Tibial artery (tissue), 4 donors: ENCODE results near the gene RDM1.
"Not testable (repeated sequence)": the region's sequence is repeated elsewhere in the genome, so short reads cannot be mapped to it uniquely, and the experiment has no call there.

Experiments used
- DNase-seq, 2 donors: peaks; one replicate each; pipeline ENCODE4 v3.0.0-alpha.2; 2019
- H3K27ac ChIP-seq, 2 donors: fragments of 200-600 bp; sonication (generic) in 1 of 2; 1 replicate in 1 of 2; 2 replicates in 1 of 2; pipeline ENCODE4 v1.5.1; 2018 to 2019; ENCODE audit warnings: mild to moderate bottlenecking in 1 of 2
- H3K27me3 ChIP-seq, 2 donors: fragments of 200-600 bp; sonication (generic) in 1 of 2; one replicate each; pipeline versions ENCODE4 v1.5.1 to v1.6.0; 2016 to 2019
- H3K36me3 ChIP-seq, 3 donors: fragments of 200-600 bp; sonication (generic) in 2 of 3; one replicate each; pipeline ENCODE4 v1.5.1; 2016 to 2019; ENCODE audit warnings: mild to moderate bottlenecking in 2 of 3
- H3K4me1 ChIP-seq, 4 donors: fragments of 200-600 bp; sonication (generic) in 2 of 4; 1 replicate in 3 of 4; 2 replicates in 1 of 4; pipeline ENCODE4 v1.5.1; 2016 to 2019
- H3K4me3 ChIP-seq, 2 donors: fragments of 200-600 bp; sonication (generic) in 1 of 2; 1 replicate in 1 of 2; 2 replicates in 1 of 2; pipeline ENCODE4 v1.5.1; 2018 to 2019; ENCODE audit warnings: mild to moderate bottlenecking in 2 of 2
- H3K9me3 ChIP-seq, 3 donors: fragments of 200-600 bp; sonication (generic) in 1 of 3; one replicate each; pipeline ENCODE4 v1.5.1; 2016 to 2019
- intact Hi-C: fragments of 100-400 bp; cut with DNase I; formaldehyde crosslinking; loops from one replicate; pipeline ENCODE4 v1.15.0; 2023; ENCODE audit warnings: low total_unique reads
- TF ChIP-seq, protein P1 (sequence below), 2 experiments: fragments of 200-600 bp in 1 of 2; fragments of 450-650 bp in 1 of 2; IDR thresholded peaks; one replicate each; pipeline ENCODE4 v1.5.1; 2017 to 2019; ENCODE audit warnings: antibody characterized with exemption in 2 of 2, mild to moderate bottlenecking in 1 of 2, moderate library complexity in 1 of 2

RDM1 gene

GRCh38 chr17:35903451-35903850 is 27.1 kb downstream of the RDM1 start:
- Histone ChIP-seq H3K36me3 (no peaks in the 10 kb centered on the region), H3K27ac (no peak overlapping the region), H3K4me1 (peaks cover 0 to 9% (median 0%) of the 10 kb centered on the region in 4 donors), H3K9me3 (no peaks in the 10 kb centered on the region), H3K27me3 (no peaks in the 10 kb centered on the region), H3K4me3 (no peak overlapping the region)
- TF ChIP-seq, protein P1, sequence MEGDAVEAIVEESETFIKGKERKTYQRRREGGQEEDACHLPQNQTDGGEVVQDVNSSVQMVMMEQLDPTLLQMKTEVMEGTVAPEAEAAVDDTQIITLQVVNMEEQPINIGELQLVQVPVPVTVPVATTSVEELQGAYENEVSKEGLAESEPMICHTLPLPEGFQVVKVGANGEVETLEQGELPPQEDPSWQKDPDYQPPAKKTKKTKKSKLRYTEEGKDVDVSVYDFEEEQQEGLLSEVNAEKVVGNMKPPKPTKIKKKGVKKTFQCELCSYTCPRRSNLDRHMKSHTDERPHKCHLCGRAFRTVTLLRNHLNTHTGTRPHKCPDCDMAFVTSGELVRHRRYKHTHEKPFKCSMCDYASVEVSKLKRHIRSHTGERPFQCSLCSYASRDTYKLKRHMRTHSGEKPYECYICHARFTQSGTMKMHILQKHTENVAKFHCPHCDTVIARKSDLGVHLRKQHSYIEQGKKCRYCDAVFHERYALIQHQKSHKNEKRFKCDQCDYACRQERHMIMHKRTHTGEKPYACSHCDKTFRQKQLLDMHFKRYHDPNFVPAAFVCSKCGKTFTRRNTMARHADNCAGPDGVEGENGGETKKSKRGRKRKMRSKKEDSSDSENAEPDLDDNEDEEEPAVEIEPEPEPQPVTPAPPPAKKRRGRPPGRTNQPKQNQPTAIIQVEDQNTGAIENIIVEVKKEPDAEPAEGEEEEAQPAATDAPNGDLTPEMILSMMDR (IDR thresholded peaks at IDR 0.05), result no peak
- peak in 1 of 2 donors; percentile 5 for DNase-seq
- intact Hi-C loops, result no loop called here

- H3K27me3 ChIP-seq, result no peaks in the 10 kb centered on the region
- peaks cover 0 to 9% (median 0%) of the 10 kb centered on the region in 4 donors for H3K4me1 ChIP-seq
- H3K4me3 ChIP-seq, result no peak overlapping the region
- no peaks in the 10 kb centered on the region for H3K36me3 ChIP-seq
- intact Hi-C loops, result no loop called here
- no peak overlapping the region for H3K27ac ChIP-seq
- peak in 1 of 2 donors; percentile 23 for DNase-seq
- no peaks in the 10 kb centered on the region for H3K9me3 ChIP-seq
- TF ChIP-seq, protein P1 (IDR thresholded peaks at IDR 0.05), result no peak
Measured at GRCh38 chr17:35901631-35902175, 28.9 kb downstream of the RDM1 start.

GRCh38 chr17:35900708-35901480 is 29.7 kb downstream of the RDM1 start:
- intact Hi-C loops, result no loop called here
- Histone ChIP-seq H3K27ac (no peak overlapping the region), H3K27me3 (no peaks in the 10 kb centered on the region), H3K4me3 (no peak overlapping the region), H3K36me3 (no peaks in the 10 kb centered on the region), H3K4me1 (peaks cover 0 to 9% (median 0%) of the 10 kb centered on the region in 4 donors), H3K9me3 (no peaks in the 10 kb centered on the region)
- TF ChIP-seq, protein P1 (IDR thresholded peaks at IDR 0.05), result no peak
- no peak for DNase-seq

DNA sequence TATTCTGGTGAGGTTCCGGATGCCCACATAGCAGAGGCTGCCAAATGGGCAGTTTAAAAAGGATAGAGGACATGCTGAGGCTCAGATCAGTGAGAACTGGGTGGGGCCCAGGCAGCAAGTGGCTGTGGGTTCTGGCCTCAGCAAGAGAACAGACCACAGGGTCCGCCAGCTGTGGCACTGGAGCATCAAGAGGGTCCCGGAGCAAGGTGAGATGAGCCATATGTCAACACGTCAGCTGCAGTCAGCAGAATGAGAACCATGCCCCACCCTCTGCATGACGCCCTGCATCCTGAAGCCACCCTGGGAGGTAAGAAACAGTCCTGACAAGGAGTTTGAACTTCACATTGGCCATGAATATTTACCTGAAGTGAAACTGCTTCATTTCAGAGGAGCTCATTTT is 30.3 kb downstream of the RDM1 start:
- TF ChIP-seq, protein P1 (IDR thresholded peaks at IDR 0.05), result no peak
- peak in 1 of 2 donors; percentile 21 for DNase-seq
- intact Hi-C loops, result no loop called here
- Histone ChIP-seq H3K27ac (no peak overlapping the region), H3K4me1 (peaks cover 0 to 9% (median 0%) of the 10 kb centered on the region in 4 donors), H3K27me3 (no peaks in the 10 kb centered on the region), H3K36me3 (no peaks in the 10 kb centered on the region), H3K9me3 (no peaks in the 10 kb centered on the region), H3K4me3 (no peak overlapping the region)

- no peak overlapping the region for H3K27ac ChIP-seq
- intact Hi-C loops, result no loop called here
- H3K36me3 ChIP-seq, result no peaks in the 10 kb centered on the region
- TF ChIP-seq, protein P1 (IDR thresholded peaks at IDR 0.05), result no peak
- DNase-seq, result peak in 1 of 2 donors; percentile 56
- H3K4me1 ChIP-seq, result peaks cover 0 to 9% (median 0%) of the 10 kb centered on the region in 4 donors
- H3K9me3 ChIP-seq, result no peaks in the 10 kb centered on the region
- no peak overlapping the region for H3K4me3 ChIP-seq
- H3K27me3 ChIP-seq, result no peaks in the 10 kb centered on the region
Measured at GRCh38 chr17:35898283-35899070, 32.1 kb downstream of the RDM1 start.

- H3K4me3 ChIP-seq, intact Hi-C loops, H3K4me1 ChIP-seq, H3K36me3 ChIP-seq, H3K9me3 ChIP-seq, H3K27ac ChIP-seq, H3K27me3 ChIP-seq, DNase-seq: not testable (repeated sequence)
Measured at GRCh38 chr17:35897772-35898171, 32.8 kb downstream of the RDM1 start.
